Measurements from ENCODE around the gene AUTS2.

Gene AUTS2

DNA sequence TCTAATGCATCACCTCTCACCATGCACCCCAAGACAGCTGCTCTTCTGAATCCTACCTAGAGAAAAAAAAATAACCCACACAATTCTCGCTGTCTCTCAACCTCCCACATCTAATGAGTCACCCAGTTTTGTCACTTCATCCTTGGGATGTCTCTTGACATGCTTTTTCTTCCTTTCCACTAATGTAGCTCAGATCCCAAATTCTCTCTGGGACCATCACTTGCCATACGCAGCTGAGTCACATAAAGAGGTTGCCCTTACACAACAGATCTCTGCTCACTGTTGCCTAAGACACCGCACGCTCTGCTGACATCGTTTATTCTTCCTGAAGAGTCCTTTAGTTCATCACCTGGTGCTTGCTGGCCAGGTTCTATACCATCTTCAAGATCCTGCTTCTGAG, 927.7 kb downstream of the AUTS2 start:
- Histone ChIP-seq H3K4me3 (ENCODE audit: low read length in 2 of 2) (no peak overlapping the region), H3K27me3 (ENCODE audit: control insufficient read depth in 2 of 2, insufficient read depth in 2 of 2, low read length in 2 of 2) (no peaks in the 10 kb centered on the region), H3K27ac (ENCODE audit: low read depth in 2 of 2, low read length in 2 of 2) (no peak overlapping the region), H3K4me1 (ENCODE audit: control insufficient read depth in 2 of 2, insufficient read depth in 2 of 2, low read length in 2 of 2) (peaks cover 0 to 10% of the 10 kb centered on the region in 2 donors), H3K9ac (ENCODE audit: low read depth in 1 of 2, low read length in 2 of 2) (no peak overlapping the region), H3K36me3 (ENCODE audit: control insufficient read depth in 2 of 2, insufficient read depth in 2 of 2, low read length in 2 of 2) (no peaks in the 10 kb centered on the region), H3K9me3 (ENCODE audit: control insufficient read depth in 2 of 2, low read length in 2 of 2) (no peaks in the 10 kb centered on the region)

DNA sequence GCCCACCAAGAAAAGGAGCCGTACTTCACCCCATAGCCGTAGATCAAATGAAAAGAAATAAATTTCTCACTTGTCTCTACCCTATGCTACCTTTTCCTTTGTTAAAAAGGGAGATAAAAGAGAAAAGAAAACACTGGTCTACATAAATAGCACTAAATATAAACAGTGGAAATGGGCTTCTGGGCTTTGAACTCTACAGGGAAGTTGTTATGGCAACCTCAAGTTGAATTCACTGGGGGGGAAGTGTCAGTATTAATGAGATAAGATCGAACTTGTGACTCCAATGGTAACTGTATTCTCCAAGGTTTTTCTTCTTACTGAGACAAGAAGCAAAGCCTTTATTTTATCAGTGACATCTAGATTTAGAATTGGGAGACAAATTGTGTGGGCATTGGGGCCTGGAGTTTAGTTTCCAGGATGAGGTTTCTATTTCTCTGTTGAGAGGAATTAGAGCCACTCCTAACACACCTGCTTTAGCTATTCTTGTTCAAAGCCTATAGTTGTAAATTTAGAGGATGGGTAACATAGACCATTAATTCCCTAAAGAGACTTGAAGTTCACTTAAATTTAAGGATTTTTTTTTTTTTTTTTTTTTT, 929.3 kb downstream of the AUTS2 start:
- Histone ChIP-seq H3K36me3 (ENCODE audit: control insufficient read depth in 2 of 2, insufficient read depth in 2 of 2, low read length in 2 of 2) (no peaks in the 10 kb centered on the region), H3K9me3 (ENCODE audit: control insufficient read depth in 2 of 2, low read length in 2 of 2) (no peaks in the 10 kb centered on the region), H3K9ac (ENCODE audit: low read depth in 1 of 2, low read length in 2 of 2) (no peak overlapping the region), H3K4me3 (ENCODE audit: low read length in 2 of 2) (no peak overlapping the region), H3K4me1 (ENCODE audit: control insufficient read depth in 2 of 2, insufficient read depth in 2 of 2, low read length in 2 of 2) (peaks cover 0 to 10% of the 10 kb centered on the region in 2 donors), H3K27ac (ENCODE audit: low read depth in 2 of 2, low read length in 2 of 2) (no peak overlapping the region), H3K27me3 (ENCODE audit: control insufficient read depth in 2 of 2, insufficient read depth in 2 of 2, low read length in 2 of 2) (no peaks in the 10 kb centered on the region)

DNA sequence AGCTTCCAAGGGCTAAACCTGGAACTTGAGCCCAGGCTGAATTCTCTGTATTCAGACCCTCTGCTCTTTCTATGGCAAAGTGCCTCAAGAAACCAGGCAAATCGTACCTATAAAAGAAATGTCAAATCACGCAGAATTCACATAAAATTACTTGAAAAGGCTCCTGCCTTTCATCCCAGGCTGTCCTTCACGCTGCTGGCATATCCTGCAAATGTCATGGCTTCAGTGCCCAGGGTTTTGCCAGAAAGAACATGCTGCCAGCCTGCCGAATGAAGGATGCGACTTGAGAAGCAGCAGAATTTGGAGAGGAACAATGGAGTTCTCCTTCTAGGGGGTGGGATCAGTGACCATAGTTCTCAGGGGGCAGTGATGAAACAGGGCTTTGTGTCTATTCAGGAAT, 931.2 kb downstream of the AUTS2 start:
- Histone ChIP-seq H3K27me3 (ENCODE audit: control insufficient read depth in 2 of 2, insufficient read depth in 2 of 2, low read length in 2 of 2) (no peaks in the 10 kb centered on the region), H3K36me3 (ENCODE audit: control insufficient read depth in 2 of 2, insufficient read depth in 2 of 2, low read length in 2 of 2) (no peaks in the 10 kb centered on the region), H3K9me3 (ENCODE audit: control insufficient read depth in 2 of 2, low read length in 2 of 2) (no peaks in the 10 kb centered on the region), H3K4me1 (ENCODE audit: control insufficient read depth in 2 of 2, insufficient read depth in 2 of 2, low read length in 2 of 2) (peaks cover 0 to under 1% of the 10 kb centered on the region in 2 donors), H3K27ac (ENCODE audit: low read depth in 2 of 2, low read length in 2 of 2) (no peak overlapping the region), H3K4me3 (ENCODE audit: low read length in 2 of 2) (no peak overlapping the region), H3K9ac (ENCODE audit: low read depth in 1 of 2, low read length in 2 of 2) (no peak overlapping the region)

DNA sequence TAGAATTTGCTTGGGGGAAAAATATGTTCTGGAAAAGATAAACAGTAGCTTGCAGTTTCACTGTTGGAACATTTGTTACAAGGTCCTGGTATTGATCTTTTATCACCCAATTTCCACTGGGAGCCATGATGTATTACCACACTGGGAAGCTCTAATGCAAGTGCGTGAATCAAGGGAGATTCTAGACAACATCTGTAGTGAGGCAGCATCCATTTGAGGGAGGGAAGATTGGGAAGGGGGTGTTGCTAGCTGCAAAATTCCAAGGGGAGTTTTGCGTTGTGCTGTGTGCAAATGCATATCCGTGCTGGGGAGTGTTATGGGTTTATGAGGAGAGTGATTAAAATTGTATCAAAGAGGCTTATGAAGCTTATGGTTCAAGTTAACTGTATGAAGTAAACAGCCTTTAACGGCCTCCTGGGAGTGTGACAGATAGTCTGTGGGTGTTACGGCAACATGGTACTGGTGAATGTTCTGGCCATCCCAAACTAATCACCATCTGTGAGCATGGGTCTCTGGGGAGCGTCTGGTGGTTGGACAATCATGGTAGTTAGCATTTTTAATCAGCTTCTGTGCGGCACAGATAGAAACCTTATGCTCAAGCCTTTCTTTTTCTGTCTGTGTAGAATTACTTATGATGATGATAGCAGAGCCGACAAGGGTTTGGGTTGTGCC, 931.8 kb downstream of the AUTS2 start:
- Histone ChIP-seq H3K27me3 (ENCODE audit: control insufficient read depth in 2 of 2, insufficient read depth in 2 of 2, low read length in 2 of 2) (no peaks in the 10 kb centered on the region), H3K9me3 (ENCODE audit: control insufficient read depth in 2 of 2, low read length in 2 of 2) (no peaks in the 10 kb centered on the region), H3K9ac (ENCODE audit: low read depth in 1 of 2, low read length in 2 of 2) (no peak overlapping the region), H3K27ac (ENCODE audit: low read depth in 2 of 2, low read length in 2 of 2) (no peak overlapping the region), H3K36me3 (ENCODE audit: control insufficient read depth in 2 of 2, insufficient read depth in 2 of 2, low read length in 2 of 2) (no peaks in the 10 kb centered on the region), H3K4me1 (ENCODE audit: control insufficient read depth in 2 of 2, insufficient read depth in 2 of 2, low read length in 2 of 2) (no peaks in the 10 kb centered on the region), H3K4me3 (ENCODE audit: low read length in 2 of 2) (no peak overlapping the region)

DNA sequence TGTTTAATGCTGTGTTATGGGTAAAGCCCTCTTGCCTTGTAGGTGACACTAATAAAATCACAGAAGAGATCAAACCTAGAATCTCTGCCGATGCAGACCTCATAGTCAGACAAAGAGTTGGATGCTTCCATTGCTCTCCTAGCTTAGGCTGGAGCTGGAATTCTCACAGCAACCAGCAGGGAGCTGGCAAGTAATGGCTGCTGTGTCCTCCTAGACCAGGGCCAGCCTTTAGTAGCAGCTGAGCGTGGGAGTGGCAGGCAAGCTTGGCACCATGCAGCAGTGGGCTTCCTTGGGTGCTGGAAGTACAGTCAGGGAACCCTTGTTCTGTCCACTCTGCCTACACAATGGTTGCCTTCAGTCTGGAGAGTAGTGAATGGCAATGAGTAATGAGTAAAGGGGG, 935.3 kb downstream of the AUTS2 start:
- Histone ChIP-seq H3K4me1 (ENCODE audit: control insufficient read depth in 2 of 2, insufficient read depth in 2 of 2, low read length in 2 of 2) (no peaks in the 10 kb centered on the region), H3K9me3 (ENCODE audit: control insufficient read depth in 2 of 2, low read length in 2 of 2) (no peaks in the 10 kb centered on the region)

DNA sequence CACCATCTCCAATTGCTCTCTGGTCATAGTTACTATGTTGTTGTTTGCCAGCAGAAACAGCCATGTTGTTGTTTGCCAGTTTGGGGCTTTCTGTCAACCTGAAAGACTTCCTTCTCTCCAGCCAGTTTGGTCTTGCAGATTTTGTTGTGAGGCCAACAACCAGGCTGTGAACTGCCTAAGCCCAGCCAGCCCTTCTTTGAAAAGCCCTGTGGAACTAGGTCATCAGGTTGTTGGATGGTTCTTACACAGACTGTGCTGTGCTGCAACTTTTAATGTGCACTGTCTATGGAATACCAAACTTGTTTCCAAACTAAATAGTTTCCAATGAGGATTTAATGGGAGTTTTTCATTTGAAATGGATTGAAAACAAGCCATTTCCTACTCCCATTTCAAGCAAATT, 940.9 kb downstream of the AUTS2 start:
- no peaks in the 10 kb centered on the region for H3K36me3 ChIP-seq (ENCODE audit: control insufficient read depth in 2 of 2, insufficient read depth in 2 of 2, low read length in 2 of 2)
- H3K4me3 ChIP-seq (ENCODE audit: low read length in 2 of 2) = no peak overlapping the region
- H3K9ac ChIP-seq (ENCODE audit: low read depth in 1 of 2, low read length in 2 of 2) = no peak overlapping the region
- no peaks in the 10 kb centered on the region for H3K9me3 ChIP-seq (ENCODE audit: control insufficient read depth in 2 of 2, low read length in 2 of 2)
- H3K27me3 ChIP-seq (ENCODE audit: control insufficient read depth in 2 of 2, insufficient read depth in 2 of 2, low read length in 2 of 2) = no peaks in the 10 kb centered on the region
- no peak overlapping the region for H3K27ac ChIP-seq (ENCODE audit: low read depth in 2 of 2, low read length in 2 of 2)
- peaks cover 0 to 13% of the 10 kb centered on the region in 2 donors for H3K4me1 ChIP-seq (ENCODE audit: control insufficient read depth in 2 of 2, insufficient read depth in 2 of 2, low read length in 2 of 2)

More for the DNA sequence above, 935.3 kb downstream of the AUTS2 start:
- Histone ChIP-seq H3K27ac (ENCODE audit: low read depth in 2 of 2, low read length in 2 of 2) (no peak overlapping the region), H3K9ac (ENCODE audit: low read depth in 1 of 2, low read length in 2 of 2) (no peak overlapping the region), H3K36me3 (ENCODE audit: control insufficient read depth in 2 of 2, insufficient read depth in 2 of 2, low read length in 2 of 2) (no peaks in the 10 kb centered on the region), H3K27me3 (ENCODE audit: control insufficient read depth in 2 of 2, insufficient read depth in 2 of 2, low read length in 2 of 2) (no peaks in the 10 kb centered on the region), H3K4me3 (ENCODE audit: low read length in 2 of 2) (no peak overlapping the region)

DNA sequence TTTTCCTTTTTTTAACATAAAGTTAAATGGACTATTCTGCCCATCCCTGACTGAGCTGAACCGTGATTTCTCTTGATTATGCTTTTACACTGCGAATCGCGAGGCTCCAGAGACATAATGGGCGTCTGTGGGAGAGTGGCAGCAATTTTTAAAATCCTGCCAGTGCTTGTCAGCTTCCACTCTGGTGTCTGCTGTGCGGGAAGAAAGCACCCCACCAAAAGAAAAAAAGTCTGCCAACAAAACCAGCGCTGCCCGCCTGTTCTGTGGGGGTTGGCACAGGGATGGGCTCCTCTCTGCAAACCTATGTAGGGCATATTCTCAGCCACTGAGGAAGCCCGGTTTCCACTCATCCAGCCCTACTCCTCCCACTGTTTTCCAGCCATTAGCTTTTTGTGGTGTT, 941.3 kb downstream of the AUTS2 start:
- Histone ChIP-seq H3K9me3 (ENCODE audit: control insufficient read depth in 2 of 2, low read length in 2 of 2) (no peaks in the 10 kb centered on the region), H3K4me1 (ENCODE audit: control insufficient read depth in 2 of 2, insufficient read depth in 2 of 2, low read length in 2 of 2) (peaks cover 0 to 13% of the 10 kb centered on the region in 2 donors), H3K27me3 (ENCODE audit: control insufficient read depth in 2 of 2, insufficient read depth in 2 of 2, low read length in 2 of 2) (no peaks in the 10 kb centered on the region), H3K36me3 (ENCODE audit: control insufficient read depth in 2 of 2, insufficient read depth in 2 of 2, low read length in 2 of 2) (no peaks in the 10 kb centered on the region), H3K9ac (ENCODE audit: low read depth in 1 of 2, low read length in 2 of 2) (no peak overlapping the region), H3K4me3 (ENCODE audit: low read length in 2 of 2) (no peak overlapping the region), H3K27ac (ENCODE audit: low read depth in 2 of 2, low read length in 2 of 2) (no peak overlapping the region)

DNA sequence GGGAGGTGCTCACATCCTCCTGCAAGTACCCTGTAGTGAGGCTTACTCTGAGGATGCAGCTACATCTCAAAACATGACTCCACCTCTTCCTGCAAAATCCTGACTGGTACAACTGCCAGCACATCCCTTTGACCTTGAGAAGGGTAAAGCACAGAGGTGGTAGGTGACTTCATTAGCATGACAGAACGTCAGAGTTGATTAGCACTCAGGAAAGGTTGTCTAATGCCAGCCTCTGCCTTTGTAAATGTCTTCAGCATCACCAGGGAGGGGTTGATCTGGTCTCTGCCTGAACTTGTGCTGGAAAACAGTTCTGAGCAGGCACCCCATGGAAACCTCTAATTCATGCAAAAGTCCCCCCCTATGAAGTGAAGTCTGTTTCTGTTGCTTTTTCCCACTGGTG, 942.4 kb downstream of the AUTS2 start:
- H3K4me1 ChIP-seq (ENCODE audit: control insufficient read depth in 2 of 2, insufficient read depth in 2 of 2, low read length in 2 of 2) = peaks cover 0 to 13% of the 10 kb centered on the region in 2 donors
- H3K9ac ChIP-seq (ENCODE audit: low read depth in 1 of 2, low read length in 2 of 2) = no peak overlapping the region
- H3K9me3 ChIP-seq (ENCODE audit: control insufficient read depth in 2 of 2, low read length in 2 of 2) = no peaks in the 10 kb centered on the region
- no peak overlapping the region for H3K4me3 ChIP-seq (ENCODE audit: low read length in 2 of 2)
- no peak overlapping the region for H3K27ac ChIP-seq (ENCODE audit: low read depth in 2 of 2, low read length in 2 of 2)
- no peaks in the 10 kb centered on the region for H3K27me3 ChIP-seq (ENCODE audit: control insufficient read depth in 2 of 2, insufficient read depth in 2 of 2, low read length in 2 of 2)
- H3K36me3 ChIP-seq (ENCODE audit: control insufficient read depth in 2 of 2, insufficient read depth in 2 of 2, low read length in 2 of 2) = no peaks in the 10 kb centered on the region

DNA sequence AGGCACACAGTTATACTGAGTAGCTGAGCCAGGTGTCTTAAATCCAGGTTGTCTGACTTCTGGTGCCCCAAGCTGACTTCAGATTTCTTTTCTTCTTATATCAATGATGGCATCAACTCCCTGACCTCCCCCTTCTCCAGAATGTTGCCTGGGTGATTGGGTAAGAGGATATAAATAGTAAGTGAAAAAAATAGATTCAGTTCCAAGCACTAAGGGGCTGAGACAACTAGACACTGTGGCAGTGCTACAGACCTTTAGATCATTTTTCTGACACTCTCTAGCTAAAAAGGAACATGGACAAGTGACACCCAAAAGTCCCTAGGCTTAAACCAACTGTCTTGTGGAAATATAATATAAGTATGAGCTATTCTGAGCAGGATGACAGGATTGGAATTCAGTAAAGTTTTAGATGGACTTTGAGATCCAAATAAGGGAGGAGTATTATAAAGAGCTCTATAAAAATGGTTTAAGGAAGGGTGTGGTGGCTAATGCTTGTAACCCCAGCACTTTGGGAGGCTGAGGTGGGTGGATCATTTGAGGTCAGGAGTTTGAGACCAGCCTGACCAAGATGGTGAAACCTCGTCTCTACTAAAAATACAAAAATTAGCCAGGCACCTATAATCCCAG, 944.6 kb downstream of the AUTS2 start:
- peak overlapping the region; percentile 0 to 60 for H3K27ac ChIP-seq (ENCODE audit: low read depth in 2 of 2, low read length in 2 of 2)
- no peak overlapping the region for H3K4me3 ChIP-seq (ENCODE audit: low read length in 2 of 2)
- no peaks in the 10 kb centered on the region for H3K9me3 ChIP-seq (ENCODE audit: control insufficient read depth in 2 of 2, low read length in 2 of 2)
- no peaks in the 10 kb centered on the region for H3K36me3 ChIP-seq (ENCODE audit: control insufficient read depth in 2 of 2, insufficient read depth in 2 of 2, low read length in 2 of 2)
- H3K4me1 ChIP-seq (ENCODE audit: control insufficient read depth in 2 of 2, insufficient read depth in 2 of 2, low read length in 2 of 2) = peaks cover 0 to 13% of the 10 kb centered on the region in 2 donors
- H3K9ac ChIP-seq (ENCODE audit: low read depth in 1 of 2, low read length in 2 of 2) = no peak overlapping the region
- H3K27me3 ChIP-seq (ENCODE audit: control insufficient read depth in 2 of 2, insufficient read depth in 2 of 2, low read length in 2 of 2) = no peaks in the 10 kb centered on the region

DNA sequence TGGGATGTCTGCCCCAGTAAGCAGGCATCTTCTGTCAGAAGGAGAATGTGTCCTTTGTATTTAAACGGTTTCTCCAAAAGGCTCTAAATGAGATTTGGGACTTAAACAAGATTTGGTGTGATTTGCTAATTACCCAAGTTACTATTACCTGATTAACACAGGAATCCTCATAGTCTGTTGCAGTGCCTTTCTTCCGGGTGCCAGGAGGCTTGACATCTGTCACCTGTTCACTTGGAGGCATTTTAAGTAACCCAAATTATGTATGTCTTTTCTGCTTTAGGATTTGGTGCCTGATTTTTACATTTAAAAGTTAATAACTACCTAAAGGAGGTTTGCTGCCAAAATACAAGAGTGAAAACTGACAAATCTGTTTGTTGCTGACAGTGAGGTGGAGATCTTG, 945.7 kb downstream of the AUTS2 start:
- no peaks in the 10 kb centered on the region for H3K36me3 ChIP-seq (ENCODE audit: control insufficient read depth in 2 of 2, insufficient read depth in 2 of 2, low read length in 2 of 2)
- H3K4me3 ChIP-seq (ENCODE audit: low read length in 2 of 2) = no peak overlapping the region
- H3K27ac ChIP-seq (ENCODE audit: low read depth in 2 of 2, low read length in 2 of 2) = no peak overlapping the region
- no peak overlapping the region for H3K9ac ChIP-seq (ENCODE audit: low read depth in 1 of 2, low read length in 2 of 2)
- no peaks in the 10 kb centered on the region for H3K27me3 ChIP-seq (ENCODE audit: control insufficient read depth in 2 of 2, insufficient read depth in 2 of 2, low read length in 2 of 2)
- no peaks in the 10 kb centered on the region for H3K9me3 ChIP-seq (ENCODE audit: control insufficient read depth in 2 of 2, low read length in 2 of 2)
- H3K4me1 ChIP-seq (ENCODE audit: control insufficient read depth in 2 of 2, insufficient read depth in 2 of 2, low read length in 2 of 2) = peaks cover 0 to 13% of the 10 kb centered on the region in 2 donors

Data from mucosa of rectum (tissue), 2 donors.